K562 (cell line): ENCODE results near the gene KLHL15. TPM values are rescaled to one million over a fixed set of nuclear protein-coding genes. Genes with fewer than 3 reads are reported as not detected.

ENCODE experiments used
- ATAC-seq: fragments of 200-7000 bp; cut with Tn5 transposase; 3 replicates; pipeline ENCODE4 v1.9.1; 2020; ENCODE audit warnings: moderate library complexity
- BruUV-seq: library from RNA; stranded (reverse); fragments of 400-500 nt; replicated peaks from 2 replicates; lab custom pipeline; 2021; lab: Mats Ljungman, UMichigan
- CTCF ChIA-PET: fragments of 300-600 bp; formaldehyde crosslinking; extraction: SDS; loops from one replicate; lab custom pipeline; 2021; ENCODE audit warnings: low intra/inter-chr PET ratio; lab: Yijun Ruan, JAX
- POLR2A ChIA-PET: fragments of 300-600, 350-650 bp; sonication (Branson Sonifier 250); formaldehyde crosslinking; extraction: SDS; loops from one replicate; lab custom pipeline; 2021; ENCODE audit warnings: antibody characterized with exemption, inconsistent platforms; lab: Yijun Ruan, JAX
- DNase-seq, 4 experiments: peaks; one replicate each; pipeline versions ENCODE4 v3.0.0 to v3.0.0-alpha.2; 2011 to 2018; ENCODE audit warnings: low spot score in 3 of 4, mixed read lengths in 3 of 4; ENCODE audit errors: extremely low read depth in 1 of 4
- FAIRE-seq: peaks from 2 replicates; lab custom pipeline; 2011; peaks lifted over from hg19 to GRCh38; lab: Jason Lieb, UNC
- H2AFZ ChIP-seq: 2 replicates; pipeline ENCODE4 v1.6.0; 2011; ENCODE audit warnings: low read depth, low read length, control low read depth, inconsistent platforms
- H3K27ac ChIP-seq: fragments of 200-600 bp; 3 replicates; pipeline ENCODE4 v1.8.0; 2011; ENCODE audit warnings: low read depth, mild to moderate bottlenecking, control low read depth, inconsistent platforms, low read length, moderate library complexity, mixed read lengths; ENCODE audit errors: extremely low read depth
- H3K27me3 ChIP-seq, 2 experiments: fragments of 300-600 bp in 1 of 2; 2 replicates in 1 of 2; 3 replicates in 1 of 2; pipeline versions ENCODE4 v1.6.0 to v1.8.0; 2011; ENCODE audit warnings: inconsistent platforms in 2 of 2, low read length in 2 of 2, mild to moderate bottlenecking in 1 of 2, mixed read lengths in 1 of 2, moderate library complexity in 1 of 2; ENCODE audit not compliant: control insufficient read depth in 2 of 2, insufficient read depth in 2 of 2
- H3K36me3 ChIP-seq: fragments of 300-600 bp; 3 replicates; pipeline ENCODE4 v1.8.0; 2011; ENCODE audit warnings: mild to moderate bottlenecking, low read length, inconsistent platforms; ENCODE audit not compliant: control insufficient read depth, insufficient read depth
- H3K4me1 ChIP-seq, 2 experiments: fragments of 200-600 bp in 1 of 2; replicated peaks in 1 of 2; 2 replicates in 1 of 2; 3 replicates in 1 of 2; pipeline versions ENCODE4 v1.5.1 to v1.8.0; 2011; ENCODE audit warnings: inconsistent platforms in 2 of 2, low read length in 2 of 2, mild to moderate bottlenecking in 1 of 2, mixed read lengths in 1 of 2, moderate library complexity in 1 of 2; ENCODE audit not compliant: control insufficient read depth in 2 of 2, insufficient read depth in 2 of 2
- H3K4me2 ChIP-seq: 2 replicates; pipeline ENCODE4 v1.6.1; 2011; ENCODE audit warnings: low read length, control low read depth, inconsistent platforms, mixed read lengths; ENCODE audit not compliant: insufficient read depth
- H3K4me3 ChIP-seq: fragments of 200-600 bp; sonication (generic), shearing (Covaris generic); 2 replicates; pipeline ENCODE4 v1.5.1; 2016; ENCODE audit warnings: control low read depth, inconsistent platforms
- H3K79me2 ChIP-seq: fragments of 200-600 bp; 3 replicates; pipeline ENCODE4 v1.8.0; 2011; ENCODE audit warnings: low read length, inconsistent platforms; ENCODE audit not compliant: control insufficient read depth, insufficient read depth
- H3K9ac ChIP-seq, 2 experiments: 2 replicates each; pipeline versions ENCODE4 v1.6.0 to v1.6.1; 2011; ENCODE audit warnings: low read depth in 2 of 2, low read length in 2 of 2, control low read depth in 1 of 2, inconsistent platforms in 1 of 2, mild to moderate bottlenecking in 1 of 2, mixed read lengths in 1 of 2; ENCODE audit not compliant: insufficient read depth in 1 of 2
- H3K9me1 ChIP-seq: one replicate; pipeline ENCODE4 v1.6.0; 2011; ENCODE audit warnings: inconsistent platforms, mild to moderate bottlenecking, low read length, moderate library complexity; ENCODE audit not compliant: control insufficient read depth, insufficient read depth
- H3K9me3 ChIP-seq: replicated peaks from 2 replicates; pipeline ENCODE4 v1.5.1; 2011; ENCODE audit warnings: low read depth, low read length, inconsistent platforms; ENCODE audit not compliant: control insufficient read depth, insufficient read depth
- H4K20me1 ChIP-seq: replicated peaks from 2 replicates; pipeline ENCODE4 v1.6.1; 2011; ENCODE audit warnings: low read length, inconsistent platforms, mixed read lengths; ENCODE audit not compliant: control insufficient read depth, insufficient read depth
- CC2D1A ChIP-seq: fragments of 450-650 bp; IDR thresholded peaks from 2 replicates; pipeline ENCODE4 v1.6.1; 2017; ENCODE audit warnings: mild to moderate bottlenecking
- GTF2E2 ChIP-seq: fragments of 200-800 bp; sonication (Bioruptor generic); IDR thresholded peaks from 2 replicates; pipeline ENCODE4 v1.6.1; 2016; ENCODE audit warnings: missing genetic modification characterization, missing compliant biosample characterization
- HCFC1 ChIP-seq: IDR thresholded peaks from 2 replicates; pipeline ENCODE4 v1.6.1; 2012; ENCODE audit warnings: low read depth, low read length, improper control_type of control experiment
- L3MBTL2 ChIP-seq: fragments of 450-650 bp; IDR thresholded peaks from 2 replicates; pipeline ENCODE4 v1.6.1; 2016; ENCODE audit warnings: mild to moderate bottlenecking, moderate library complexity
- NFIC ChIP-seq: fragments of 450-650 bp; IDR thresholded peaks from 2 replicates; pipeline ENCODE4 v1.6.1; 2017; ENCODE audit warnings: mild to moderate bottlenecking, inconsistent platforms
- SMAD2 ChIP-seq: fragments of 150-350 bp; IDR thresholded peaks from 2 replicates; pipeline ENCODE4 v1.6.1; 2014; ENCODE audit warnings: low read depth, mild to moderate bottlenecking, low read length
- ZNF146 ChIP-seq: IDR thresholded peaks from one replicate; pipeline ENCODE4 v1.6.1; 2018; ENCODE audit warnings: missing compliant biosample characterization; ENCODE audit not compliant: unreplicated experiment
- ZNF174 ChIP-seq: fragments of 250-450 bp; sonication (Bioruptor Pico); IDR thresholded peaks from 2 replicates; pipeline ENCODE4 v1.4.0; 2020; ENCODE audit warnings: mild to moderate bottlenecking
- WGBS: fragments of 100-300 bp; shearing (Covaris generic); methylation state at CpG from one replicate; pipeline ENCODE4 v1.1.6; 2016; ENCODE audit warnings: low coverage, mixed read lengths; ENCODE audit not compliant: insufficient coverage; ENCODE audit errors: missing lambda C conversion rate; 5-methylcytosine and 5-hydroxymethylcytosine counted together
- in situ Hi-C: fragments of 300-500 bp; cut with MboI; formaldehyde crosslinking; loops from 4 replicates; pipeline ENCODE4 v1.15.0; 2018; ENCODE audit warnings: inconsistent platforms, mixed read lengths
- intact Hi-C: fragments of 100-400 bp; cut with micrococcal nuclease; formaldehyde crosslinking; loops from 2 replicates; pipeline ENCODE4 v1.14.2; 2022
- polyA plus RNA-seq, 8 experiments: library from polyadenylated mRNA; depleted of rRNA in 4 of 8; stranded (reverse) in 5 of 8; unstranded in 3 of 8; fragments of >200 nt; fragmentation: Nextera tagmentation in 2 of 8; fragmentation: Illumina TruSeq in 1 of 8; extraction: Ambion mirVana in 2 of 8; extraction: Trizol in 1 of 8; gene quantifications; 2 replicates each; pipeline versions ENCODE4 v1.2.1 to v1.2.3, GENCODE V29; 2011 to 2014; ENCODE audit warnings: inconsistent platforms in 1 of 8, missing spikeins in 1 of 8
- total RNA-seq, 7 experiments: library from RNA; depleted of rRNA in 6 of 7; stranded (reverse); fragments of >200 nt in 6 of 7; fragmentation: Illumina TruSeq in 2 of 7; extraction: Trizol in 2 of 7; gene quantifications; 2 replicates each; pipeline versions ENCODE4 v1.2.1 to v1.2.3, GENCODE V29; 2011 to 2021; ENCODE audit warnings: low replicate concordance in 1 of 7
- TF ChIP-seq, protein P1 (sequence below): sonication (generic); formaldehyde crosslinking; IDR thresholded peaks from 2 replicates; pipeline ENCODE4 v1.8.0; 2022; ENCODE audit warnings: mild to moderate bottlenecking, missing genetic modification reagents, borderline replicate concordance
- TF ChIP-seq, protein P2 (sequence below): fragments of 450-650 bp; IDR thresholded peaks from 2 replicates; pipeline ENCODE4 v1.6.1; 2016
- TF ChIP-seq, protein P3 (sequence below): sonication (generic); formaldehyde crosslinking; IDR thresholded peaks from 2 replicates; pipeline ENCODE4 v1.8.0; 2022; ENCODE audit warnings: missing genetic modification reagents, mild to moderate bottlenecking, moderate library complexity, borderline replicate concordance

Gene KLHL15
- total and polyA plus RNA-seq, 9 of the 15 experiments (the other 6 are each of a cell fraction or from before 2014, with no cell fraction given) = 3.0 to 12.4 (median 7.6) TPM

DNA sequence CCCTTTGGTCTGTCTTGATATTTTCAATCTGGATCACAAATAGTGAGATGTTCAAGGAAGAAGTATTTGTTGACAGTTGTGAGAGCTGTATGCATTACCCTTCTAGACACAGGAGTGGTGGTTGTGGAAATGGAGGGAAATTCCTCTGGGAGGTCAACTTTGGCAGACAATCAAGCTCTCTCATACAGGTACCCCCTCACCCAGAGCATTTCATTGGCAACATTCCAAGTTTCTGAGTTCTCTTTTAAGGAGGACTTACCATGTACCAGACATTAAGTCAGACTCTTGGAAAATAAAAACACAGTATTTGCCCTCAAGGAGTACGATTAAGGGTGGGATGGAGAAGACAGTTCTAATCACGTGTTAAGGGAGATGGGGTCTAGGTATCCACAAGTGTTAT lies 45.3 kb downstream of the KLHL15 start:
- H4K20me1 ChIP-seq = no peaks in the 10 kb centered on the region
- H3K4me3 ChIP-seq = no peak overlapping the region
- no TSS peak for BruUV-seq
- in situ Hi-C loops (no loop called here), intact Hi-C loops (no loop called here)
- H3K9me1 ChIP-seq = no peaks in the 10 kb centered on the region
- no peak overlapping the region for H3K9ac ChIP-seq
- ATAC-seq (no peak), FAIRE-seq (no peak), DNase-seq (no peak)
- H2AFZ ChIP-seq = no peak overlapping the region
- H3K27me3 ChIP-seq = no peaks in the 10 kb centered on the region
- WGBS = 89% methylated on average over 2 of the region's 2 CpGs
- H3K4me2 ChIP-seq = no peak overlapping the region
- no peak overlapping the region for H3K27ac ChIP-seq
- peaks cover 29% of the 10 kb centered on the region; the same call in 1 of the 3 replicates for H3K36me3 ChIP-seq
- no peak for TF ChIP-seq ZNF174
- peak; percentile 79 for TF ChIP-seq NFIC
- ChIA-PET CTCF (no interaction called here), POLR2A (interaction anchor here (1.5 kb wide), 1 partner anchor 9 kb away, joined by 3 read pairs; no protein-coding TSS in a partner anchor)
- peaks cover 0 to 3% of the 10 kb centered on the region in 2 experiments; a peak in 2 of 5 replicates for H3K4me1 ChIP-seq
- peaks cover 9% of the 10 kb centered on the region; the same call in 1 of the 3 replicates for H3K79me2 ChIP-seq
- H3K9me3 ChIP-seq = no peaks in the 10 kb centered on the region

DNA sequence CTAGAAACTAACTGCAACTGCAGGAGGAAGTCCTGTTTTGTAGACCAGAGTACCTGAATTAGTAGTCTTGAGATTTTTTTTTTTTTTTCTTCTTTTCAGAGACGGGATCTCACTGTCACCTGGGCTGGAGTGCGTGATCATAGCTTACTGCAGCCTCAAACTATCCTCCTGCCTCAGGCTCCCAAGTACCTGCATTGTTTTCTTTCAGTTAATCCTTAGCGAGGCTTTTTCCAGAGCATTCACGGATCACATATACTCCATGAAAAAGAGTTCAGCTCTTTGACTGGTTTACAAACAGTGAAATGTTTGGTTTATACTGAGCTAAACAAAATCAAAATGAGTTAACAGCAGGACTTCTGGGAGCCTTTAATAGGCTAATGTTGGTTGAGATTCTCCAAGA lies 45.8 kb downstream of the KLHL15 start:
- FAIRE-seq (no peak), DNase-seq (no peak), ATAC-seq (no peak)
- H3K4me3 ChIP-seq = no peak overlapping the region
- H3K9me3 ChIP-seq = no peaks in the 10 kb centered on the region
- H3K27me3 ChIP-seq = no peaks in the 10 kb centered on the region
- ChIA-PET CTCF (no interaction called here), POLR2A (interaction anchor here (1.5 kb wide), 1 partner anchor 9 kb away, joined by 3 read pairs; no protein-coding TSS in a partner anchor)
- H3K4me1 ChIP-seq = peaks cover 0 to 3% of the 10 kb centered on the region in 2 experiments; a peak in 2 of 5 replicates
- H3K4me2 ChIP-seq = no peak overlapping the region
- H3K27ac ChIP-seq = no peak overlapping the region
- no peak overlapping the region for H2AFZ ChIP-seq
- H3K9ac ChIP-seq = no peak overlapping the region
- H3K79me2 ChIP-seq = 0 out of 3 replicates have a peak, but pooled peaks cover 8% of the 10 kb centered on the region
- peaks cover 24% of the 10 kb centered on the region; the same call in 1 of the 3 replicates for H3K36me3 ChIP-seq
- H4K20me1 ChIP-seq = no peaks in the 10 kb centered on the region
- H3K9me1 ChIP-seq = no peaks in the 10 kb centered on the region
- 87% methylated on average over 4 of the region's 4 CpGs for WGBS
- in situ Hi-C loops (no loop called here), intact Hi-C loops (no loop called here)
- no TSS peak for BruUV-seq
- TF ChIP-seq HCFC1 (no peak), GTF2E2 (tag) (no peak), SMAD2 (no peak), ZNF146 (CRISPR knock-in tag) (no peak), CC2D1A (no peak), L3MBTL2 (no peak)
- TF ChIP-seq, protein P1, sequence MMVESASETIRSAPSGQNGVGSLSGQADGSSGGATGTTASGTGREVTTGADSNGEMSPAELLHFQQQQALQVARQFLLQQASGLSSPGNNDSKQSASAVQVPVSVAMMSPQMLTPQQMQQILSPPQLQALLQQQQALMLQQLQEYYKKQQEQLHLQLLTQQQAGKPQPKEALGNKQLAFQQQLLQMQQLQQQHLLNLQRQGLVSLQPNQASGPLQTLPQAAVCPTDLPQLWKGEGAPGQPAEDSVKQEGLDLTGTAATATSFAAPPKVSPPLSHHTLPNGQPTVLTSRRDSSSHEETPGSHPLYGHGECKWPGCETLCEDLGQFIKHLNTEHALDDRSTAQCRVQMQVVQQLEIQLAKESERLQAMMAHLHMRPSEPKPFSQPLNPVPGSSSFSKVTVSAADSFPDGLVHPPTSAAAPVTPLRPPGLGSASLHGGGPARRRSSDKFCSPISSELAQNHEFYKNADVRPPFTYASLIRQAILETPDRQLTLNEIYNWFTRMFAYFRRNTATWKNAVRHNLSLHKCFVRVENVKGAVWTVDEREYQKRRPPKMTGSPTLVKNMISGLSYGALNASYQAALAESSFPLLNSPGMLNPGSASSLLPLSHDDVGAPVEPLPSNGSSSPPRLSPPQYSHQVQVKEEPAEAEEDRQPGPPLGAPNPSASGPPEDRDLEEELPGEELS = no peak
- TF ChIP-seq, protein P2, sequence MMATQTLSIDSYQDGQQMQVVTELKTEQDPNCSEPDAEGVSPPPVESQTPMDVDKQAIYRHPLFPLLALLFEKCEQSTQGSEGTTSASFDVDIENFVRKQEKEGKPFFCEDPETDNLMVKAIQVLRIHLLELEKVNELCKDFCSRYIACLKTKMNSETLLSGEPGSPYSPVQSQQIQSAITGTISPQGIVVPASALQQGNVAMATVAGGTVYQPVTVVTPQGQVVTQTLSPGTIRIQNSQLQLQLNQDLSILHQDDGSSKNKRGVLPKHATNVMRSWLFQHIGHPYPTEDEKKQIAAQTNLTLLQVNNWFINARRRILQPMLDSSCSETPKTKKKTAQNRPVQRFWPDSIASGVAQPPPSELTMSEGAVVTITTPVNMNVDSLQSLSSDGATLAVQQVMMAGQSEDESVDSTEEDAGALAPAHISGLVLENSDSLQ = no peak
- TF ChIP-seq, protein P3, sequence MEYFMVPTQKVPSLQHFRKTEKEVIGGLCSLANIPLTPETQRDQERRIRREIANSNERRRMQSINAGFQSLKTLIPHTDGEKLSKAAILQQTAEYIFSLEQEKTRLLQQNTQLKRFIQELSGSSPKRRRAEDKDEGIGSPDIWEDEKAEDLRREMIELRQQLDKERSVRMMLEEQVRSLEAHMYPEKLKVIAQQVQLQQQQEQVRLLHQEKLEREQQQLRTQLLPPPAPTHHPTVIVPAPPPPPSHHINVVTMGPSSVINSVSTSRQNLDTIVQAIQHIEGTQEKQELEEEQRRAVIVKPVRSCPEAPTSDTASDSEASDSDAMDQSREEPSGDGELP = no peak
